GM19397 (cell line): ENCODE data around the gene CCDC32.

Source experiments
- ATAC-seq: cut with Tn5 transposase; IDR thresholded peaks from one replicate; pipeline ENCODE4 v1.9.1; 2021; ENCODE audit warnings: mild to moderate bottlenecking, moderate library complexity; ENCODE audit not compliant: unreplicated experiment

Gene CCDC32

GRCh38 chr15:40567111-40567510 lies 2.3 kb upstream of the CCDC32 start:
- ATAC-seq: no peak

DNA sequence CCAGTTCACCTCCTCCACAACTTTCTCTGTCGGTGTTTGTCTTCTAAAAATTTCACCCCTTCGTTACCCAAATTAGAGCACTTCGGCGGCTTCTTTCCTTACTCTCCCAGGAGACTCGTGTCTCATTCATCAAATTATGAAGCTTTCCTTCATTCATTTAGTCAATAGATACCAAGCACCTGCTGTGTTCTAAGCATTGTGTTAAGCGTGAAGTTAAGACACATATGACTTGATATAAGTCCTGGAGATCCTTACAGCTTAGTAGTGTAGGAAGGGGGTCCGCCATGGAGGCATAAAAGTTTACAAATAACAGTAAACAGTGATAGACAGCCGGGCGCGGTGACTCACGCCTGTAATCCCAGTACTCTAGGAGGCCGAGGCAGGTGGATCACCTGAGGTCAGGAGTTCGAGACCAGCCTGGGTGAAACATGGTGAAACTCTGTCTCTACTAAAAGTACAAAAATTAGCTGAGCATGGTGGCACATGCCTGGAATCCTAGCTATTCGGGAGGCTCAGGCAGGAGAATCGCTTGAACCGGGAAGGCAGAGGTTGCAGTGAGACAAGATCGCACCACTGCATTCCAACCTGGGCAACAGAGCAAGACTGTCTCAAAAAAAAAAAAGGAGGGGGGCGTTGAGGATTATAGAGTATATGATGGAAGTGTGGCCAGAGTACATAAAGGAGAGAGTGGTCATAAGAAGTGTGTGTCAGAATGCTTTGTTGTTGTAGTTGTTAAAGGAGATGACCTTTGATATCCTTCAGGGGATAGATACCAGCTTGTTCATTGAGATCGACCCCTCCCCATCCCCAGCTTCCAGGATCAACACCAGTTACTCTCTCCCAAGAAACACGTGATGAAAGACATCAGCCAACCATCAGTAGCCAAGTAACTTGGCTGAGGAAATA lies 744 bp upstream of the CCDC32 start:
- no peak for ATAC-seq

- ATAC-seq: no peak
Measured at GRCh38 chr15:40563426-40563825, 1.4 kb downstream of the CCDC32 start.

- no peak for ATAC-seq
Measured at GRCh38 chr15:40562691-40563090, 2.2 kb downstream of the CCDC32 start.

DNA sequence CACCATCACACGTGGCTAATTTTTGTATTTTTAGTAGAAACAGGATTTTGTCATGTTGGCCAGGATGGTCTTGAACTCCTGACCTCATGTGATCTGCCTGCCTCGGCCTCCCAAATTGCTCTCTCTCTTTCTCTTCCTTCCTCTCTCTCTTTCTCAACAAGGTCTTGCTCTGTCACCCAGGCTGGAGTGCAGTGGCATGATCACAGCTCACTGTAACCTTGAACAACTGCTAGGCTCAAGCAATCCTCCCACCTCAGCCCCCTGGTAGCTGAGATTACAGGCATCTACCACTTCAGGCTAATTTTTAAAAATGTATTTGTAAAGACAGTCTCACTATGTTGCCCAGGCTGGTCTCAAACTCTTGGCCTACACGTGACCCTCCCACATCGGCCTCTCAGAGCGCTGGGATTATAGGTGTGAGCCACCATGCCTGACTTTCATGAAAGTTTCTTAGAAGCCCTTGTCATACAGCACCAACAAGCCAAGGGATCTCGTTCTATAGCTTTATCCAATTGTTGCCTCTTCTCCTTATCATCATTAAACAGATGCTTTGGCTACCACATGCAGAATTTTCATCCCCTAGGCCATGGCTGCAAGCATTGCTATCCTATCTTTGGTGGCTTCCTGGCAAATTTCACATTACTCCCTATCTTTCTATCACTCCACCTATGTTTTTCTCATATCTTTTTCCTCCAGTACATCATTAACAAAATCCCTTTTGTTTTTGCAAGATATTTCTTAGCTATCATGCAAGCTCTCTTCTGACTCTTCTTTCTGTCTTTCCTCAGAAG lies 5.7 kb downstream of the CCDC32 start:
- ATAC-seq: no peak

- no peak for ATAC-seq
Measured at GRCh38 chr15:40555876-40556275, 9.0 kb downstream of the CCDC32 start.

GRCh38 chr15:40554161-40554525 lies 10.7 kb downstream of the CCDC32 start:
- no peak for ATAC-seq

- peak; percentile 60 for ATAC-seq
Measured at GRCh38 chr15:40550341-40551037, 14.4 kb downstream of the CCDC32 start.

DNA sequence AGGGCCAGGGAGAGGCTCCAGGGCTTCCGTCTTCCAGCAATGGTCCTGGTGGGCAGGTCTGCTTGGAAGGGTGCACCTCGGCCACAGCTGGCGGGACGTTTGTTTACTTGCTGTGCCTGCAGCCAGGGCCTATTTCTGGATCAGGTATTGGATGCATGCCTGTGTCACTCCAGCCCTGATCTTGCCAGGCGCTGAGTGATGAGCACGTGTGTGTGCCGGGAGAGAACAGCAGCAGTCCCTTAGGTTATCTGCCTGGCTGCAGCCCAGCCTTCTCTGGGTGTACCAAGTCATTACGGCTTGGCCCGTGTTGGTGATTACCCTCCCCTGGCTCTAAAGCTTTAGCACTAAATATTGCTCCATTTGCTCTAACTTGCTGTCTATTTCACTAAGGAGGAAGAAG lies 14.9 kb downstream of the CCDC32 start:
- ATAC-seq: peak; percentile 3

GRCh38 chr15:40548610-40549009 lies 16.2 kb downstream of the CCDC32 start:
- ATAC-seq: no peak

- no peak for ATAC-seq
Measured at GRCh38 chr15:40545457-40545856, 19.4 kb downstream of the CCDC32 start.

DNA sequence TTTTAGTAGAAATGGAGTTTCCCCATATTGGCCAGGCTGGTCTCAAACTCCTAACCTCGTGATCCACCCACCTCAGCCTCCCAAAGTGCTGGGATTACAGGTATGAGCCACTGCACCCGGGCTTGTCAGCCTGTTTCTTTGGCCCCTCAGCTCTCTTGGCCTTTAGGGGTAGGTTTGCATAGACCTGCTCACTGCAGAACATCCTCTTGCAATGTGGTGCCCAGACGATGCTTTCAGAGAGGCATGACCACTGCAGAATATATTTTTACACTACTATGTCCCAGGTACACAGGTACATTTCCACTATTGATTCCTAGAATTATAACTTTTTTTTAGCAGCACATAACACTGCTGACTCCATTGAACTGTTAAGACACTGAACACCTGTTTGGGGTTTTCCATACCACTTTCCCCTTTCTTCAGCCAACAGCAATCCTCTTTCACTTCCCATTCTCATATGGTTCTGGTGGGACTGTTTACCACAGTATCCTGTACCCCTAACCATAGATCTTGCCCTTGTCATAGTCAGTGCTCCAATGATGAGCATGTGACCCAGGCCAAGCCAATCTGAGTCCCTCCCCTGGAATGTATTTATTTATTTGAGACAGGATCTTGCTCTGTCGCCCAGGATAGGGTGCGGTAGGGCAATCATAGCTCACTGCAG lies 21.1 kb downstream of the CCDC32 start:
- peak; percentile 69 for ATAC-seq

DNA sequence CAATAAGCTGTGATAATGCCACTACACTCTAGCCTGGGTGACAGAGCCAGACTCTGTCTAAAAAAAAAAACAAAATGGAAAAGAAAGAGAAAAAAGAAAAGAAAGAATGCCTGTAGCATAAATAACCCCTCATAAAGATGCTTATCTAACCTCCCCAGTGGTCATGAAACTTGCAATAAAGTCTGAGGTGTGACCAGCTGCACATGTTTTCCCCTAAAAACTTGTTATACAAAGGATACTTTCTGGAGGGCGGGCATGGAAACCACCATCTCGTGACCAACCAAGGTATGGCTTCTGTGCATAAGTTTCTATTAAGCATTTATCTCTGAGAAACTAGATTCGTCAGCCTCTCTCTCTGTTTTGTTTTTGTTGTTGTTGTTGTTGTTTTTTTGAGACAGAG lies 21.8 kb downstream of the CCDC32 start:
- ATAC-seq: no peak

DNA sequence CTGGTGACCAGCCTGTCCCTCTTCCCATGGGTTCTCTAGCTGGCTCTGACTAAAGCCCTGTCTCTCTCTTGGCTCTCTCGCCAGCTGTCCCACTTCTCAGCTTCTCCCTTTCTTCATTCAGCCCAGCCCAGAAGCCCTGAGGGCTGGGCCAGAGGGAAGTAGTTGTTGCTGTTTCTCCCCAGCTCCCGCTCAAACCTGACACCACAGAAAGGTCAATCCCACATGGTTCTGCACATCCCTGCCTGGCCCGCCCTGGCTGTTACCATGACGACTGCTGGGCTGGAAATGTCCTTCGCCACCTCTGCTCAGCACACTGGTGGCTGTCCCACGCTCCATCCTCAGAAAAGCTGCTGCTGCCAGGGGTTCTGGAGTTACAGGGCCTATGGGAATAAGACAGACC lies 25.9 kb downstream of the CCDC32 start:
- no peak for ATAC-seq

DNA sequence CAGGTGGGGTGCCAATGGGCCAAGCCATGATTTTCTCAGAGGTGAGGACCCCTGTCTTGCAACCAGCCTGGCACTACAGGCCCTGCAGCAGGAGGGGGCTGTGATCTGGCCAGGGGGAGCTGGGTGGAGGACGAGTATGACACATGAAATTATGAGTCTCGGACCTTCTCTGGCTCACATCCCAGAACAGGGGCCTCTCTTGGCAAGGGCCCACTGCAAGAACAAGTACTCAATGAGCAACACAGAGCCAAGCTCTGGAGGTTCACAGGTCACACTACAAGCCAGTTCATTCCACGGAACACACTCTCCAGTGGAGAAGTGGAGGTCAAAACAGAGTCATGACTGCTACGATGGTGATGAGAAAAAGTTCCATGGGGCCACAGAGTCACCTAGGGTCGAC lies 28.3 kb downstream of the CCDC32 start:
- no peak for ATAC-seq

- no peak for ATAC-seq
Measured at GRCh38 chr15:40534371-40534770, 30.5 kb downstream of the CCDC32 start.

- no peak for ATAC-seq
Measured at GRCh38 chr15:40533763-40534364, 31.0 kb downstream of the CCDC32 start.

DNA sequence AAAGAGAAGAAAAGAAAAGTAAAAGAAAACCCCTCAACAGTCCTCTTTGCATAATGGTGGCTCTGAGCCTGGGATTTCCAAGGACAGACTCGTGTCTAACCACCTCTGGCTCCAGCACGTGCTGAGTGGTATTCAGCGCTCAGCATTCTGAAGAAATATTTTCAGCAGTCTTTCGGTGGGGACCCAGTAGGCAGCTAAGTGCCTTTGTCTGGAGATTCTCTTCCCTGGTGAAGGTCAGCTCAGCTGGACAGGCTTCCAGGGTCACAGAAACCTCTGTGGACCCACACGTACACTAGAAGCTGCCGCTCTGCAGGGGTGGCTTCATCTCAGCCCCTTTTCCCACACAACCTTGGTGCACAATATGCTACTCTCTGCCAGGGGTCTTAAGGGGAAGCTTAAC lies 36.0 kb downstream of the CCDC32 start:
- no peak for ATAC-seq

DNA sequence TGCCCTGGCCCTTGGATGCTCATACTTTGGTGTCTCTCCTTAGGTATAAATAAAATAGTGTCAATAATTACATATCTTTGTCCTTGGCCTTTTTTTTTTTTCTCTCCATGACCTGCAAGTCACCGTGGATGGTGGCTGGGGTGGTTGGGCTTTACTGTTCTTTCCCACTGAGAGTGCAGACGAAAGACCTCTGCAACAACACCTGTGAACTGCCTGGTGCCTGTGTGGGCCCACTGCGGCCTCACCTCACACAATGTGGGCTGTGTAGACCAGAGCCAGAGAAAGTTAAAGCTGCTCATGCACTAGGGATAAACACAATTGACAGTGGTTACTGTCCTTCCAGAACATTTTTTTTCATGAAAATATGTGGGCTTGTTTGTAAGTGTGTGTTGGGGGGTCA lies 39.0 kb downstream of the CCDC32 start:
- no peak for ATAC-seq

GRCh38 chr15:40523611-40524010 lies 41.2 kb downstream of the CCDC32 start:
- ATAC-seq: no peak

- no peak for ATAC-seq
Measured at GRCh38 chr15:40516322-40516721, 48.5 kb downstream of the CCDC32 start.
